Neural crest cell (in vitro differentiated cells): ENCODE data around the gene TRAM2. TPM values are rescaled to one million over a fixed set of nuclear protein-coding genes. Genes with fewer than 3 reads are reported as not detected.
A peak's percentile ranks its signal among the peaks of the same experiment; 100 is the strongest.

Source experiments
- DNase-seq: peaks from one replicate; pipeline ENCODE4 v3.0.0; 2021; ENCODE audit warnings: low read depth, mixed read lengths, low spot score
- H3K27ac Mint-ChIP-seq: one replicate; pipeline ENCODE4 v1.8.0; 2021; ENCODE audit warnings: mild to moderate bottlenecking, mixed read lengths; ENCODE audit not compliant: unreplicated experiment
- H3K27me3 Mint-ChIP-seq: 2 replicates; pipeline ENCODE4 v1.8.0; 2021; ENCODE audit warnings: low read depth, mild to moderate bottlenecking, mixed read lengths
- H3K36me3 Mint-ChIP-seq: 2 replicates; pipeline ENCODE4 v1.8.0; 2021; ENCODE audit warnings: low read depth, mild to moderate bottlenecking, mixed read lengths
- H3K4me1 Mint-ChIP-seq: 2 replicates; pipeline ENCODE4 v1.8.0; 2021; ENCODE audit warnings: mixed read lengths
- H3K4me3 Mint-ChIP-seq: one replicate; pipeline ENCODE4 v1.8.0; 2021; ENCODE audit warnings: mild to moderate bottlenecking, mixed read lengths
- H3K9me3 Mint-ChIP-seq: 2 replicates; pipeline ENCODE4 v1.8.0; 2021; ENCODE audit warnings: mixed read lengths
- CTCF ChIP-seq: fragments of 200-600 bp; sonication (generic); conservative IDR thresholded peaks from 2 replicates; pipeline ENCODE4 v1.5.0; 2021; ENCODE audit warnings: antibody characterized with exemption, mild to moderate bottlenecking
- total RNA-seq: library from RNA; stranded (reverse); gene quantifications from 2 replicates; pipeline ENCODE4 v1.2.1, GENCODE V29; 2021

The TRAM2 gene
- total RNA-seq, 1 donor from 2014 or later, result 20.2 TPM

GRCh38 chr6:52549428-52549827, 27.4 kb downstream of the TRAM2 start:
- H3K4me1 Mint-ChIP-seq, result peaks cover 71% of the 10 kb centered on the region
- no peak overlapping the region for H3K27ac Mint-ChIP-seq
- H3K36me3 Mint-ChIP-seq, result no peaks in the 10 kb centered on the region
- DNase-seq, result no peak
- no peaks in the 10 kb centered on the region for H3K27me3 Mint-ChIP-seq
- no peaks in the 10 kb centered on the region for H3K9me3 Mint-ChIP-seq
- TF ChIP-seq CTCF, result no peak
- no peak overlapping the region for H3K4me3 Mint-ChIP-seq

GRCh38 chr6:52548999-52549398, 27.9 kb downstream of the TRAM2 start:
- peaks cover 75% of the 10 kb centered on the region for H3K4me1 Mint-ChIP-seq
- TF ChIP-seq CTCF, result no peak
- H3K27me3 Mint-ChIP-seq, result no peaks in the 10 kb centered on the region
- no peak overlapping the region for H3K4me3 Mint-ChIP-seq
- H3K9me3 Mint-ChIP-seq, result no peaks in the 10 kb centered on the region
- no peaks in the 10 kb centered on the region for H3K36me3 Mint-ChIP-seq
- DNase-seq, result no peak
- H3K27ac Mint-ChIP-seq, result no peak overlapping the region

GRCh38 chr6:52548353-52548713, 28.5 kb downstream of the TRAM2 start:
- Mint-ChIP-seq H3K27me3 (no peaks in the 10 kb centered on the region), H3K9me3 (no peaks in the 10 kb centered on the region), H3K27ac (no peak overlapping the region), H3K4me3 (no peak overlapping the region), H3K4me1 (peaks cover 76% of the 10 kb centered on the region), H3K36me3 (no peaks in the 10 kb centered on the region)
- TF ChIP-seq CTCF, result no peak
- no peak for DNase-seq

- Mint-ChIP-seq H3K4me3 (no peak overlapping the region), H3K9me3 (no peaks in the 10 kb centered on the region), H3K4me1 (peaks cover 71% of the 10 kb centered on the region), H3K36me3 (no peaks in the 10 kb centered on the region), H3K27me3 (no peaks in the 10 kb centered on the region), H3K27ac (peak overlapping the region; percentile 65)
- no peak for DNase-seq
- TF ChIP-seq CTCF, result no peak
Observed at GRCh38 chr6:52547647-52548352, 29.1 kb downstream of the TRAM2 start.

- Mint-ChIP-seq H3K36me3 (no peaks in the 10 kb centered on the region), H3K27me3 (no peaks in the 10 kb centered on the region), H3K27ac (no peak overlapping the region), H3K9me3 (no peaks in the 10 kb centered on the region), H3K4me1 (peaks cover 67% of the 10 kb centered on the region), H3K4me3 (no peak overlapping the region)
- no peak for DNase-seq
- no peak for TF ChIP-seq CTCF
Observed at GRCh38 chr6:52546678-52547077, 30.2 kb downstream of the TRAM2 start.
